Inflammatory macrophage treated with lipopolysaccharide for 4 hours (primary cell): ENCODE results near the gene EIF1.
A peak's percentile ranks its signal among the peaks of the same experiment; 100 is the strongest.
"Not testable (repeated sequence)": the region's sequence is repeated elsewhere in the genome, so short reads cannot be mapped to it uniquely, and the experiment has no call there.

Experiments
- DNase-seq: peaks from one replicate; pipeline ENCODE4 v3.0.0-alpha.2; 2020

EIF1 gene

DNA sequence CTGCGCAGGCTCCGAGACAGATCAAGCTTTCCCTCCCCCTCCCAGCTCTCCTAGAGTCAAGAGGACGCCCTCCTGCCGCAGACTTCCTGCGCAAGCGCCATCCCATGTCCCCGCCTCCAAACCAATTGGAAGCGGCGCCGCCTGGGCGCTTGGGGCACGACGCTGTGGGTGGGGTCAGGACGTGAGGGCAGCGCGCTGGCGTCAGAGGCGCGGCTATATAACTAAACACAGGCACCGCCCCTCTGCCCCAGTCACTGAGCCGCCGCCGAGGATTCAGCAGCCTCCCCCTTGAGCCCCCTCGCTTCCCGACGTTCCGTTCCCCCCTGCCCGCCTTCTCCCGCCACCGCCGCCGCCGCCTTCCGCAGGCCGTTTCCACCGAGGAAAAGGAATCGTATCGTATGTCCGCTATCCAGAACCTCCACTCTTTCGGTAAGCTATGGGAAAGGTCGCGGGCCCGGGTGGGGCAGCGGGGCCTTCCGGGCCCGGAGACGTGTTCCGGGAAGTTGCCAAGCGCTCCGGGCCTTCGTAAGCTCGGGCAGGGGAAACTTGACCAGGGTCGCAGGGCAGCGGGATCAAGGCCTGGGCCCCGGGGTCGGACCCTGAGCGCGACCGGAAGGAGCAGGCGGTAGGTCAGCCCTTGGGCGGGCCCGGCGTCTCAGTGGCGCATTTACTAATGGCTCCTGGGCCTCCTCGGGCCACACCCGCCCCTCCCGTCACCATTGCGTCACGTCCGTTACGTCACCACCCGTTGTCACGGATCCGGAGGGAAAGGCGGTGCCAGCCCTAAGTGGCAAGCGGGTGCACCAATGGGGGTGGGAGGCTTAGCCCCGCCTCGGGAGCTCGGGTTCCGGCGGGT, at the start of gene EIF1:
TSS of gene EIF1 (plus strand) at position 245 of the 856 bp plus-strand sequence. CDS start at position 399, 154 bp downstream.
- peak; percentile 100 for DNase-seq

DNA sequence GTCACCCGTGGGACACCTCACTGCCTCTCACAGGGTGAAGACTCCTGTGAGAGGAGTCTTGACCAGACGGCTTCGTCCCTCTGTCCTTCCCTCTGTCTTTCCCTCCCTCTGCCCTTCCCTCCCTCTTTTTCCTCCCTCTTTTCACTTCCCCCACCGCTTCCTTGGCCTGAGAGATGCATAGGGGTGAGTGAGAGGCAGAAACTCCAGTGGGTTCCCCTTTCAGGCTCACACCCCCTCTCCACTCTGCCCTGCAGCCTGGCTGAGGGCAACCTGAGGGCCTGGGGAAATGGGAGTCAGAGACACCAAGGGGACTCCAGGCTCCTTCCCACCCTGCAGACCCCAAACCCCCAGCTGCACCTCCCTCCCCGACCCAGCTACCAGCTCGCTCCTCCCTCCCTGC, 49.7 kb upstream of the EIF1 start:
- DNase-seq = peak; percentile 21

DNA sequence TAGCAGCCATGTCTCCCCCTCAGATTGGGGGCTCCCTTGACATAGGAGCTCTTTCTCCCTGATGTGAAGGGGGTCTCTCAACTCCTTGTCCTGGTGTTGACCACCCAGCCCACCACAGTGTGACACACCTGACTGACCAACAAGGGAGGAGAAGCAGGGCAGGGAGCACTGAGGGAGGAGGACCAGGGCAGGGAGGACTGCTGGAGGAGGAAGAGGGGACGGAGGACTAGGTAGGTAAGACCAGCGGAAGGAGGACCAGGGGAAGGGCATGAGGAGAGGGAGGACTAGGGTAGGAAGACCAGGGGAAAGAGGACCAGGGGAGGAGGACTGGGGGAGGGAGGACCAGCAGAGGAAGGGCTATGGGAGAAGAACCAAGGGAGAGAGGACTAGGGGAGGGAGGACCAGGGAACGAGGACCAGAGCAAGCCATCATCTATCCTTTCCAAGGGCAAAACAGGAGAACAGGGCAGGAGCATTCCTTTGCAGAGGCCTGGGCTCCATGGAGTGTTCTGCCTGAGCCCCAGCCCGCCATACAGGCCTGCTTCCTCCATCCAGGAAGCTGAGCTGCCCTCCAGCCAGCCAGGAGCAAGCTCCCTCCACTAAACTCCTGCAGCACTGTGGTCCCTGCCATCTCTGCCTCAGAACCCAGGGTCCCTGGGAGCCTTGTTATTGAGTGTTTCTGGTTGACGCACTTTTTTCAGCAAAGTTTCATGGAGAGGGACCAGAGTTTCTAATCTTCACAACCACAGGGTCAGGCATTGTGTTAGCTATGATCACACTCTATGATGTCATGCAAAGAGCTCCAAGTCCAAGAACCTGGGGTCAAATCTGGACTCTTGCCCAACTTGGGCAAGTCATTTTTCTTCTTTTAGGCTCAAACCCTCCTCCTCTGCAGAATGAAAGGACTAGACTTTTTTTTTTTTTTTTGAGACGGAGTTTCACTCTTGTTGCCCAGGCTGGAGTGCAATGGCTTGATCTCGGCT, 48.9 kb upstream of the EIF1 start:
- peak; percentile 12 for DNase-seq

DNA sequence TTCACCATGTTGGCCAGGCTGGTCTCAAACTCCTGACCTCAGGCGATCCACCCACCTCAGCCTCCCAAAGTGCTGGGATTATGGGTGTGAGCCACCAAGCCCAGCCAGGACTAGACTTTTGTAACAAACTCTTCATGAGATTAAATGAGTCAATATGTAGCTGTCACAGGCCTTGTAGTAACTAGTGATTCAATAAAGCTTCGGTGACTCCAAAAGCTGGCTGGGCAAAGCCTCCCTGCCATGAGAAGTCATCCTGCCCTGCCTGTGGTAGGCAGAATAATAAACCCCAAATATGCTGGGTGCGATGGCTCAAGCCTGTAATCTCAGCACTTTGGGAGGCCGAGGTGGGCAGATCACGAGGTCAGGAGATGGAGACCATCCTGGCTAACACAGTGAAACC, 48.1 kb upstream of the EIF1 start:
- DNase-seq = not testable (repeated sequence)

DNA sequence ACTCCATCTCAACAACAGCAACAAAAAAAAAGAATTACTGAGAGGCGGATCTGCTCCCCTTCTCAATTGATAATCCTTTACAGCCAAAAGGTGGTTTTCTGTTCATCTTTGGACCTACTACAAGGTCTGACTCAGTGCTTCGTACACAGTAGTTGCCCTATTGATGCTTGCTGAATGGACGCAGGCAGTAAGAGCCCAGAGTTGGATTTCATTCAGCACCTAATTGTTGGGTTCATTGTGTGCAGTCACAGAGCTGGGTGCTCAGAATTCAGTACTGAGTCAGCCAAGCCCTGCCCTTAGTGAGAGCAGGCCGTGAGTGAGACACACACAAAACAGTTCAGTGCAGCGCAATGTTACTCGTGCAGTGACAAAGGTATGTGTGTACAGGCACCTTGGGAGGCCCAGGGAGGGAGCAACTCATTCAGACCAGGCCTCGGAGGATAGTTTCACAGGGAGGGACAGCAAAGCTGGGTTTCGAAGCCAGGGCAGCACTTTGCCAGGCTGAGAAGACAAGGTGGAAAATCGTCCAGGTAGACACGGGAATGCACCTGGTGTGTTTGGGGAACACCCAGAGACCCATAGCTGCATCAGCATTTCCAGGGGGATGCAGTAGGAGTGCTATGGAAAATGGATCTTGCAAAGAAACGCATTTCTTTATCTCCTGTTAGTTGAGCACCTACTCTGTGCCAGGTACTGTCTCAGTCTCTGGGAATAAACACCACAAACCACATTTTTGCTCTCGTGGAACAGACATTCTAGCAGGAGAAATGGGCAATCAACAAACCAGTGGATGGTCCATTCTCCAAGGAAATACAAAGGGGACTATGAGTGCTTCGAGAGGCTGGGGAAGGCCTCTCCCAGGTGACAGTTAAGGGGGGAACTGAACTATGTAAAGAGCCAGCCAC, 46.2 kb upstream of the EIF1 start:
- no peak for DNase-seq

DNA sequence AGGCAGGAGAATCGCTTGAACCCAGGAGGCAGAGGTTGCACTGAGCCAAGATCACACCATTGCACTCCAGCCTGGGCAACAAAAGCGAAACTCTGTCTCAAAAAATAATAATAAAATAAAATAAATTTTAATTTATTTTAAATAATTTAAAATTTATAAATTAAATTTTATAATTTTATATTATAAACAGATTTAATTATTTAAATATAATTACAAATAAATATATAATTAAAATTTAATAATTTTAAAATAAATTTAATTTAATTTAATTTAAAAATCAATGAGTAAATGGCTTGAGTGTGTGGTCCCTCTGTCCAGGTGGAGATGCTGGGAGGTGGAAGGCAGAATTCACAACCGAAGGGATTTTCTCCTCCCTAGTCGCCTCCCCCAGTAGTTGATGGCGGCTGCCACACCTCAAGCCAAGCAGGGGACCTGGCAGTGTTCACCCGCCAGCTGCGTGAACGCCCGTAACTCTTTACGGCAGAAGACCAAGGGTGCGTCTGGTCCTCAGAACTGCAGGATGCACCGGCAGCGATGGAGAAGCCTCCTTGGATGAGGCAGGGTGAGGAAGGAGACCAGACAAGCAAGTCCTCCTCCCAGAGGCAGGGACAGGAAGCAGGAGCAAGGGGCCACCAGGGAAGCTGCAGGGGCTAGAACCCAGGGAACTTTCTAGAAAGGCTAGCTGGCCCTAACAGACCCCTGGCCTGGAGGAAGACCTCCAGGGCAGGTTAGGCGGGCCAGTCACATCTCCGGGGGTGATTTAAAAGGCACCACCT, 41.5 kb upstream of the EIF1 start:
- no peak for DNase-seq

DNA sequence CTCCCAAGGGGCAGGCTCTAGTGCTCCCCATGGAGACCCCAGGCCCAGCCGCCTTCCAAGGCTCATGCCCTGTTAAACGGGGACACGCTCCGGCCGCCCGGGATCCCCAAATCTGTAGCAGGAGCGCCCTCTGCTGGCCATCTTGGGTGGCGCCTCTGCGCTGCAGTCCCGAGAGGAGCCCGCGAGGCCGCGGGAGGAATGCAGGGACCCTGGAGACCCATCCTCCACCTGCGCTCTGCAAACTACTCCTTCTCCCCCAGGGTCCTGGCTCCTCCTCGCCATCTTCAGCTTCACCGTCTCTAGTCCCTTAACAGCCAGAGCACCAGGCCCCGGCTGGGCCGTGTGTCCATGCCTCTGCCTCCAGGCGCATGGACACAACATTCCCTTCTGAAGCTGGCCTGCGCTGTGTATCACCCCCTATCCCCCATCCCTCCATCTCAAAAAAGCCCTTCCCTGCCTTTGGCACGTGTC, 40.7 kb upstream of the EIF1 start:
- DNase-seq = peak; percentile 76

DNA sequence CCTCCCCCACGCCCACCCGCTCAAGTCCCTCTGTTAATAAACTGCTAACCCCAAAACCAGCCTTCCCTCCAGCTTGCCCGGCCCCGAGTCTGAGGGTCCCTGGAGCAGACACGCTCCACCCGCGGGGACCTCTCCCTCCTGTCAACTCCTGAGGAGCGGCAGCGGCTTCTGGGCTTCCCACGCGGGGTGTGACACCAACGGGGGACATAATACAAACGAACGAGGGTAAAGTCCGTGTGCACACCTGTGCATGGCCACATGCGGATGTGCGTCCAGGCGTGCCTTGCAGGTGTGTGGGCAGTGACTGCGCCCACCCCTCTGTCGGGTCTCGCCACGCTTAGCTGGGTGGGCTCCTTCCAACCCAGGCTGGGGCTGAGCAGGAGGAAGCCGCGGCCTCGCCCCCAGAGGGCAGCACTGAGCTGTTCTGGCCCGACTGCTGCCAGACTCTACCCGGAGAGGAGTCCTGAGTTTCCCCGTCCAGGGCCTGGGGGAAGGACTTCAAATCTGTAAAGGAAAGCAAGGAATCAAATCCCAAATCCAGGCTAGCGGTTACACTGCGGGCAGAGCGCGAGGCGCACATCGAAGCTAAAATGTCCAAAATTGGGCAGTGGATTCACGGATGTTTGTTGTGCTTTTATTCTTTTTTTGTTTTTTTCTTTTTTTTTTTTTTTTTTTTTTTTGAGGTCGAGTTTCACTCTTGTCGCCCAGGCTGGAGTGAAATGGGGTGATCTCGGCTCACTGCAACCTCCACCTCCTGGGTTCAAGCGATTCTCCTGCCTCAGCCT, 40.1 kb upstream of the EIF1 start:
- DNase-seq = peak; percentile 78

DNA sequence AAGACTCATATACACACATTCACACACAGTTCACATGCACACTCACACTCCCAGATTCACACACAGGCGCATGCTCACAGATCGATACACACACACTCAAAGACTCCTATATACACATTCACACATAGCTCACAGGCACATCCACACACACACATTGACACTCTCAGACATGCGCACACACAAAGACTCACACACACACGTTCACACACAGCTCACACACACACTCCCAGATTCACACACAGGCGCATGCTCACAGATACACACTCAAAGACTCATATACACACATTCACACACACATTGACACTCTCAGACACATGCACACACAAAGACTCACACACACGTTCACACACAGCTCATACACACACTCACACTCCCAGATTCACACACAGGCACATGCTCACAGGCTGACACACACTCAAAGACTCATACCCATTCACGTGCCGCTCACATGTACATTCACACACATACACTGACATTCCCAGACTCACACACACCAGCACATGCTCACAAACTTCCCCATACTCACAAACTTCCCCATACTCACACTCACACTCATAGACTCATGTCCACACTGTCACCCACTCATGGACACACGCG, 38.7 kb upstream of the EIF1 start:
- no peak for DNase-seq

DNA sequence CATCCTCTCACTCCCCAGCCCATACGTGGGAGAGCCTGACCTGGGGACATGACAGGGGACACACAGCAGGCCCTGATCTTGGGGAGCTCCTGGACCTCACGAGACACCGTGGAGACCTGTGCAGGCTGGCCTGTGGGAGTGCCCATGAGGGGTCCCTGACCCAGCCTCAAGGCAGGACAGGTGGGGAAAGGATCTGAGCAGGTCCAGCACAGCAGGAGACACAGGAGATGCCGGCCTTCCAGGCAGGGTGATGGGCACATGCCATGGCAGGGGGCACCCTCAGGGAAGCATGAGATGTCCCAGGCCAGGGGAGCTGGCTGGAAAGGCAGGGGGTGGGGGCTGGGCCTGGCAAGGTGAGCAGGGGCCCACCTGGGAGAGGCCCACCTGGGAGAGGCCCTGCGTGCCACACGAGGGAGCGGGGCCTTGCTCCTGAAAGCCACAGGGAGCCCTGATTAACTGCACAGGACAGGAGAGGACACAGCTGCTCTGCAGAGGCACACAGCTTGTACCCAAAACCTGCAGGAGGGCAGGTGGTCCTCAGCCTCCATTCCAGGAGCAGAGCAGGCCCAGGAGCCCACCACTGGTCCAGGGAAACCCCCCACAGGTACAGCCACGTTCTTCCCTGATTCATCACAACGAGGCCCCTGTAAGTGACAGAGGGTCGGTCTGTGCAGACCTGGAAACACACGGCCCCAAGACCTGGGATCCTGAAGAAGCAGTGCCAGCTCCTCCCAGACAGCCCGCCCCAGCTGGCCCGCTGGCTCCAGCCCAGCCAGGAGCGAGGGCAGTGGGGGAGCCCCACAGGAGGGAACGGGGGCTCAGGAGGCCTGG, 37.7 kb upstream of the EIF1 start:
- no peak for DNase-seq

DNA sequence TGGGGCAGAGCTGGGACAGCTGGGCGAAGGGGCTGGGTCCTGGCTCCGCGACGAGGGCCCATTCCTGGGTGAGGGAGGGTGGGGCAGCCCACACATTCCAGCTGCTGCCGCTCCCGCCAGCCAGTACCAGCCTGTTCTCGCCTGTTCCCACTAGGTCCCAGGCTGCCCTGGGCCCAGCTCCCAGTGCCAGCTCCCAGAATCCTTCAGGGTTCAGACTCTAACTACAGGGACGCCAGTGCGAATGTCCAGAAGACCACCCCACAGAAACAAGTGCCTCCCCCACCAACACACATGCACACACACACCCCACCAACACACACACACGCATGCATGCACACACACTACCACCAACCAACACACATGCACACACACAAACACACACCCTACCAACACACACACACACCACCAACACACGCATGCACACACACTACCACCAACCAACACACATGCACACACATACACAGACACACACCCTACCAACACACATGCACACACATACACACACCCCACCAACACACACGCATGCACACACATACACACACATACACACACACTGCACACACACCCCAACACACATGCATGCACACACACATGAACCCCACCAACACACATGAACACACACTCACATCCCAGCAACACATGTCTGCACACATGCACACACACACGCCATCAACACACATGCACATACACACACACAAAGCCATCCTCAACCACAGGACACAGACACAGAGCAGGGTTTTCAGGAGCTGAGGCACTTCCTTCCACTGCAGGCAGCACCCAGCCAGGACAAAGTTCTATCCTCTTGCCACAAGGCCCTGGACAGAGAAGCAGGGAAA, 36.8 kb upstream of the EIF1 start:
- no peak for DNase-seq

DNA sequence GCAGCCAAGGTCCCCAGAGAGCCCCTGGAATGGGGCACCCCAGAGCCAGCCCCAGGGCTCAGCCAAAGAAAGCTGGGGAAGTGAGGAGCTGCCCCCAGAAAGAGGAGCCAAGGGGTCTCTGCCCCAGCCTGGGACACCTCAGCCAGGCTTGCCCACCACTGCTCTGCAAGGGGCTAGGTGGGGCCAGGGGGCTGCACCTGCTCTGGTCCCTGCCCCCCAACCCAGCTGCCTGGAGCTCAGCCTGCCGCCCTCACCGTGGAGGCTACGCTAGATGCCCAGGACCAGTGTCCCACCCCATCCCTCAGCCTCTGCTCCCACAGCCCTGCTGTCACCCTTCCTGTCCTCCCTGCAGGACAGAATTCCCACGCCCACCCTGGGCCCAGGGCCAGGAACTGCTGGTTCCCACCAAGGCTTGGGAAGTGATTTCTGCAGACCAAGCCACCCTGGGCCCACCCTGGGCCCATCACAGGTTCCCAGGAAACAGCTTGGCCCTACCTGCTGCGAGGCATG, 36.2 kb upstream of the EIF1 start:
- no peak for DNase-seq

DNA sequence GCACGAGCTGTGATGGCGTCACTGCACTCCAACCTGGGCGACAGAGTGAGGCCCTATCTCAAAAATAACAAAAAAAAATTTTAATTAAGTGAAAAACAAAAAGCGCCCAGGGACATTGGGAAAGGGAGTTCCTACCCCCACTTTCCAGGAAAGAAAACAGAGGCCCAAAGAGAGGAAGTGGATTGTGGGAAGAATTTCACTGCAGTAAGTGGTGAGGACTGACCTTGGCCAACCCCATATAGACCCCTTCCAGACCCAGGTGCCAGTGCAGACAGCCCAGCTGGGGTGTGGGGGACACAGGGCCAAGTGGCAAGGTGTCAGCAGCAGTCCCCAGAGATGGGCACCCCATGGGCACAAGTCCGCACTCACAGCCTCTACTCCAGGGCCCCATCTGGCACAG, 35.3 kb upstream of the EIF1 start:
- DNase-seq = no peak

DNA sequence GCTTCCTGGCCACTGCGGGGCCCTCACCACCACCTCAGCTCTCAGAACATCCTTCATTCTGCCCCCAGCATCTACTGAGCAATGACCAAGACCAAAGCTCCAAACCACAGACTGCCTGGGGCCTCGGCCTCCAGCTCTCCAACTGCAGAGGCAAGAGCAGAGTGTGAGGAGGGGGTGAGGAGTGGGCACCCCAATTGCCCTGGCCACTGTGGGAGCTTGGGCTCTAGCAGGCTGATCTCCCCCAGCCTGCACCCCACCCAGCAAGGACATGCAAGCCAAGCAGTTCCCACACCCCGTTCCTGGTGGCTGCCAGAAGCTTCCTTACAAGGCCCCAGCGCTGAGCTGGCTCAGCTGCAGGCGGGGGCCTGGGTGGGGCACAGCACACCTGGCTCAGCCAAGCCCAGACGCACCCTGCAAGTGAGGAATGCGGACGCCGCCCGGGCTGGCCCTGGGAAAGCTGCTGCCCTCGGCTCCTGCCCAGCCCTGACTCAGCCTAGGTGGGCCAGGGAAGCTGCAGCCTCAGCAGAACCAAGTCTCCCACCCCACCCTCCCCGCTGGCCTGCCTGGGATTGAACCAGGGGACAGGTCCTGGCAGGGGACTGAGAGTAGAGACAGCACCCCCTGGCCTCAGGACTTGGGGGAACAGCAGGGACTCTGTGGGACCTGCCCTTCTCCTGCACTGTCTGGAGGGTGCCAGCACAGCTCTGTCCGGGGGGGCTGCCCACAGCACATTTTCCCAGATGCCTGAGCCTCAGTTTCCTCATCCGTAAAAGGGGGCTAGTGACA, 34.6 kb upstream of the EIF1 start:
- no peak for DNase-seq

DNA sequence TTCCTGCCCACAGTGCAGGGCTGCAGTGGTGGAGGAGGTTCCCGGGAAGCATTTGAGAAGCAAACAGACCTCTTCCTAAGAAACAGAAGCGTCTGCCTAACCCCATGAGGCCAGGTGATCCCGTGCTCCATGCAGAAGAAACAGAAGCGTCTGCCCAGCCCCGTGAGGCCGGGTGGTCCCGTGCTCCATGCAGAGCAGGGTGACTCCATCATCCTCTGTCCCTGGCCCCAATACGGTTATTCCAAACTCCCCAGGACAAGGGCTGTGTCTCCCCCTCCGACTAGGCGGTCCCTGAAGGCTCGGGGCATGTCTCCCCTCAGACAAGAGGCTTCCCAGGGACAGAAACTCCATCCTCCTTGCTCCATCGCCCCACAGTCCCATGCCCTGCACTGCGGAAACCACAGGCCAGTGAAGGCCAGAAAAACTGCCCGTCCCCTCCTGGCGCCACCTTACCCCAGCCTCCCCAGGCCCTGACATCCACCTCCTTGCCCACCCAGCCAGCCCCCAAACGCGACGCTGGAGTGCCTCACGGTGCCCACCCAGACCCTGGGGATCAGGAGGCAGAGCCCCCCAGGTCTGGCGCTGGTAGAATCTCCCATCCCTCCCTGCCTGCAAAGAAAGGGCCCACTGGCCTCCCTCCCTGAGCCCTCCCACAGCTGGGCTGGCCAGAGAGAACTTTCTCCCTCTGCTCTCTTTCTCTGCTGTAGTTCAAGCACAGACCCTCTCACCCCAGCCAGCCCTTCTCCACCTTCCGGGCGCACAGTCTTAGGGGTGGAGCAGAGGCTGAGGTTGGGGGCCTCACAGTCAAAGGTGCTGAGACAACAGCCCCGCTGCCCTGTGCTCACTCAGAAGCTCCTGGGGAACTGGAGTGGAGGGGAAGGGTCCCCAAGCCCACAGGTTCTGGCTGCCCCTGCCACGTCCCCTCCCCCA, 33.7 kb upstream of the EIF1 start:
- DNase-seq = no peak

DNA sequence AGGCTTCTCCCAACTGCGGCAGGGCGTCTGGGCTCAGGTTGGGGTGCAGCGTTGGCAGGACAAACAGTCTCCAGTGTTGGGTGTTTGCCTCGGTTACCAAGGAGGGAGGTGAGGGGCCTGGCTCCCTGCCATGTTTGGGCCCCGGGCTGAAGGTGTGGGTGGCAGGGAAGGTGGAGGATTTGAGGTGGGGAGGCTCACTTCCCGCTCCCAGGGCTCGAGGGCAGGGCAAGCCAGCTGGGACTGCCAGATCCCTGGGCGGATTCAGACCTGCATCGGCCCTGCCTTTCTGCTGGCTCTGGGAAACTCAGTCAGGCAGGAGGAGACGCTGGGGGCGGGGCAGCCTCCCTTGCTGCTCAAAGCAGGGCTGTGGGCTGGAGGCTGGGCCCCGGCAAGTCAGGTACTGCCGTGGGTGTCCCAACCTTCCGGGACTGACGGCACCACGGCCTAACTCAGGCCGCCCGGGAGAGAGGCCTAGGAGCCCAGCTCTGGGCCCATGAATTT, 33.0 kb upstream of the EIF1 start:
- DNase-seq = no peak
